Measurements from ENCODE around the gene TMOD4. TPM values are rescaled to one million over a fixed set of nuclear protein-coding genes. Genes with fewer than 3 reads are reported as not detected.

TMOD4 gene
- total RNA-seq, 2 donors from 2014 or later: 3.0 TPM; not detected in 1

DNA sequence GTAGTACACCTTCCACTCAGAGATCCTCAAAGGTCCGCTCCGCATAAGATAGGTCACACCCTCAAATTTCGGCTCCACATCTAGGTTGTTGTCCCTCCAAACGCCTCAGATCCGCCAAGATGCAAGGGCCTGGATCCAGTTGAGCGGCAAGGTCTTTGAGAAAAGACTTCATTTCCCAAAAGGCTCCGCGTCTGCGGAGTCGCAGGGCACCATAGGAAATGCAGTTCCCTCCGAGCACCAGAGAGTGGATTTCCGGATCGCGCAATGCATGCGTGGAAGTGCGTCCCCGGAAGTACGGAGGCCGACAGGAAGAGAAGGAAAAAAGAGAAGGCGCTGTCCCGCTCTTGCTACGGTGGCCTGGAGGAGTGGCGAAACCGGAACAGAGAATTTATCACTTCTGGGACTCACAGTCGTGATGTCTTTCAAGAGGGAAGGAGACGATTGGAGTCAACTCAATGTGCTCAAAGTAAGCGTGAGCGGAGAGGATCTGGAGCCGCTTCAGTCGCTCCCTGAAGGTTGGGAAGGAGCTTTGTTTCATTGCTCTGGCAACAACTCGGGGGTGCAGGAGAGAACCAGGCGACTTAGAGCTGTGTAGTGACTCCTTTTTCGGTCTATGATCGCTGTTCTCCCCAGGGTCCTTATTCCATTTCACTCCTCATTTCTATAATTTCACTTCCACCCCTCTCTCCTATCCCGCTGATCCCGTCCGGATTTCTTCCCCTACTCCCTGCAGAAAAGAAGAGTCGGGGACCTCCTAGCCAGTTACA is 9.9 kb downstream of the TMOD4 start, which contains the start of the genes LYSMD1 and SCNM1:
TSS of gene LYSMD1 (minus strand) at position 165 of the 767 bp plus-strand sequence. CDS start 644 bp downstream, outside the sequence.
TSS of gene SCNM1 (plus strand) at position 407 of the 767 bp plus-strand sequence. CDS start at position 416, 9 bp downstream.
- WGBS, 2 donors: 0 to 1% methylated on average over 35 to 38 of the region's 38 CpGs

DNA sequence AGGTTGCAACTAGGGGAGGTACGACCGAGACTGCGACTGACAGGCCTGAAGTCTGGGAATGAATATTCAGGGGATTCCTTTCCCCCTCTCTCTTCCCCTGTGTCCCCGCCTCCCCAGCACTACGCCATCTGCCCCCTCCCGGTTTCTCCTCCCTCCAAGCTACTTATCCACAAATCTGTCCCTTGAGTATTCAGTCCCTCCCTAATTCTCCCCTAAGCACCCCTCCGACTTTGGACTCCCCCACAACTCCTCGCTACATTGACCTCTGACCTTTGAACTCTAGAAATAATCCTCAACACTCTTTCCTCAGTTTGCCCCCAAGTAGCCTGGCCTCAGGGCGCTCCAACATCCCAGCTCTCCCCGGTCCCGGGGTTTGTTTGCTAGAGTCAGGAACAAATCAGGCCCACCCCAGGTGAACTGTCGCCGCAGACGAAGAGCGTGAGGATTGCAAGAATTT is 10.5 kb downstream of the TMOD4 start:
- 3 to 4% methylated on average over 15 of the region's 15 CpGs for WGBS, 2 donors
- Histone ChIP-seq H3K4me1 (peaks cover 24% of the 10 kb centered on the region), H3K9me3 (no peaks in the 10 kb centered on the region), H3K27me3 (no peaks in the 10 kb centered on the region), H3K36me3 (replicated peaks in 1 of 2; ENCODE audit: insufficient read depth in 1 of 2, low read depth in 2 of 2) (peaks cover 3% of the 10 kb centered on the region in 2 donors), H3K4me3 (peak overlapping the region; percentile 20 to 59), H3K27ac (peak overlapping the region; percentile 55 to 74 (median 64))
- ATAC-seq (peak; percentile 25), DNase-seq (peak in 2 of 4 donors; percentile 31 to 39)
- intact Hi-C loops (cut with DNase I): no loop called here
- TF ChIP-seq CTCF (IDR thresholded peaks at IDR 0.05) (no peak), POLR2A (IDR thresholded peaks at IDR 0.05) (no peak)

More for the DNA sequence above, 9.9 kb downstream of the TMOD4 start, which contains the start of the genes LYSMD1 and SCNM1:
- TF ChIP-seq POLR2A (IDR thresholded peaks at IDR 0.05): peak in 2 of 3 donors; percentile 42 to 57
- peak in 4 of 7 experiments; percentile 35 to 59 (median 38) for TF ChIP-seq CTCF (IDR thresholded peaks at IDR 0.05)
- no peaks in the 10 kb centered on the region for H3K9me3 ChIP-seq
- no peaks in the 10 kb centered on the region for H3K27me3 ChIP-seq
- DNase-seq (peak; percentile 96 to 99 (median 97)), ATAC-seq (peak; percentile 97)
- peaks cover 24% of the 10 kb centered on the region for H3K4me1 ChIP-seq
- H3K4me3 ChIP-seq: peak within 1 kb of the TSS; percentile 20 to 59
- H3K36me3 ChIP-seq (replicated peaks in 1 of 2; ENCODE audit: insufficient read depth in 1 of 2, low read depth in 2 of 2): peaks cover under 1 to 3% of the 10 kb centered on the region in 2 donors
- intact Hi-C loops (cut with DNase I): no loop called here
- H3K27ac ChIP-seq: peak within 1 kb of the TSS; percentile 55 to 74 (median 64)

GRCh38 chr1:151164732-151165280 is 11.0 kb downstream of the TMOD4 start:
- Histone ChIP-seq H3K27me3 (no peaks in the 10 kb centered on the region), H3K4me3 (peak overlapping the region in 1 of 2 donors; percentile 20), H3K27ac (peak overlapping the region; percentile 55 to 74 (median 64)), H3K4me1 (peaks cover 24% of the 10 kb centered on the region), H3K36me3 (replicated peaks in 1 of 2; ENCODE audit: insufficient read depth in 1 of 2, low read depth in 2 of 2) (peaks cover 3% of the 10 kb centered on the region in 2 donors), H3K9me3 (no peaks in the 10 kb centered on the region)
- DNase-seq (peak in 1 of 4 donors; percentile 36), ATAC-seq (peak; percentile 7)
- TF ChIP-seq POLR2A (IDR thresholded peaks at IDR 0.05): no peak
- no peak for TF ChIP-seq CTCF (IDR thresholded peaks at IDR 0.05)
- WGBS, 2 donors: 16 to 25% methylated on average over 10 to 11 of the region's 11 CpGs
- intact Hi-C loops (cut with DNase I): no loop called here

- H3K4me3 ChIP-seq: no peak overlapping the region
- peaks cover 5% of the 10 kb centered on the region for H3K4me1 ChIP-seq
- TF ChIP-seq CTCF (IDR thresholded peaks at IDR 0.05) (no peak), POLR2A (IDR thresholded peaks at IDR 0.05) (no peak)
- intact Hi-C loops (cut with DNase I): loop anchor here (10.0 kb wide), 1 partner anchor 65 kb away; no protein-coding TSS in a partner anchor
- DNase-seq (no peak), ATAC-seq (no peak)
- H3K27ac ChIP-seq: no peak overlapping the region
- peaks cover 3% of the 10 kb centered on the region in 2 donors for H3K36me3 ChIP-seq (replicated peaks in 1 of 2; ENCODE audit: insufficient read depth in 1 of 2, low read depth in 2 of 2)
- H3K9me3 ChIP-seq: no peaks in the 10 kb centered on the region
- no peaks in the 10 kb centered on the region for H3K27me3 ChIP-seq
Measured at GRCh38 chr1:151159373-151159772, 16.4 kb downstream of the TMOD4 start.

Measured in body of pancreas (tissue), 4 donors.